D721Med (cell line): ENCODE measurements around the gene G3BP1.

Experiments used
- DNase-seq: peaks from one replicate; pipeline ENCODE4 v3.0.0; 2011; ENCODE audit warnings: low spot score; ENCODE audit not compliant: insufficient read length
- FAIRE-seq: peaks from 2 replicates; lab custom pipeline; 2011; peaks lifted over from hg19 to GRCh38; lab: Jason Lieb, UNC
- TF ChIP-seq, protein P1 (sequence below): IDR thresholded peaks from 2 replicates; pipeline ENCODE4 v1.5.1; 2012; ENCODE audit warnings: mild to moderate bottlenecking, control low read depth; ENCODE audit not compliant: insufficient read depth; ENCODE audit errors: missing control alignments

G3BP1 gene

DNA sequence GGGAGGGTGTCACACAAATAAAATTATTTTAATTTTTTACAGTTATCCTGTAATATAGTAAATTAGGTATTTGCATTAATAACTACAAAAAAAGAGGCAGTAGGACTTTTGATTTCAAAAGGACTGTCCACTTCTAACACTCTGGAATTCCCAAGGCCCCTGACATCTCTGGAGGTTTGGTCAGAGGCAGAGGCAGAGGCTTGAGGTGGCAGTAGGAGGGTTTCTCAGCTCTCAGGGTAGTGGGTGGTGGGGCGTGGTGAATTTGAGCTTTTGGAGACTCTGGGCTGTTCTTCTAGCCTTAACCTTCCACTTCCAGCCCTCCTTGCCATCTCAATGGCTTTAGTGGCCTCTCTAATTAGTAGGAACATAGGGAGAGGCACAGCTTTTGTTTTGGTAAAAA, 36.1 kb upstream of the G3BP1 start:
- no peak for FAIRE-seq
- TF ChIP-seq, protein P1, sequence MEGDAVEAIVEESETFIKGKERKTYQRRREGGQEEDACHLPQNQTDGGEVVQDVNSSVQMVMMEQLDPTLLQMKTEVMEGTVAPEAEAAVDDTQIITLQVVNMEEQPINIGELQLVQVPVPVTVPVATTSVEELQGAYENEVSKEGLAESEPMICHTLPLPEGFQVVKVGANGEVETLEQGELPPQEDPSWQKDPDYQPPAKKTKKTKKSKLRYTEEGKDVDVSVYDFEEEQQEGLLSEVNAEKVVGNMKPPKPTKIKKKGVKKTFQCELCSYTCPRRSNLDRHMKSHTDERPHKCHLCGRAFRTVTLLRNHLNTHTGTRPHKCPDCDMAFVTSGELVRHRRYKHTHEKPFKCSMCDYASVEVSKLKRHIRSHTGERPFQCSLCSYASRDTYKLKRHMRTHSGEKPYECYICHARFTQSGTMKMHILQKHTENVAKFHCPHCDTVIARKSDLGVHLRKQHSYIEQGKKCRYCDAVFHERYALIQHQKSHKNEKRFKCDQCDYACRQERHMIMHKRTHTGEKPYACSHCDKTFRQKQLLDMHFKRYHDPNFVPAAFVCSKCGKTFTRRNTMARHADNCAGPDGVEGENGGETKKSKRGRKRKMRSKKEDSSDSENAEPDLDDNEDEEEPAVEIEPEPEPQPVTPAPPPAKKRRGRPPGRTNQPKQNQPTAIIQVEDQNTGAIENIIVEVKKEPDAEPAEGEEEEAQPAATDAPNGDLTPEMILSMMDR, result no peak
- no peak for DNase-seq

DNA sequence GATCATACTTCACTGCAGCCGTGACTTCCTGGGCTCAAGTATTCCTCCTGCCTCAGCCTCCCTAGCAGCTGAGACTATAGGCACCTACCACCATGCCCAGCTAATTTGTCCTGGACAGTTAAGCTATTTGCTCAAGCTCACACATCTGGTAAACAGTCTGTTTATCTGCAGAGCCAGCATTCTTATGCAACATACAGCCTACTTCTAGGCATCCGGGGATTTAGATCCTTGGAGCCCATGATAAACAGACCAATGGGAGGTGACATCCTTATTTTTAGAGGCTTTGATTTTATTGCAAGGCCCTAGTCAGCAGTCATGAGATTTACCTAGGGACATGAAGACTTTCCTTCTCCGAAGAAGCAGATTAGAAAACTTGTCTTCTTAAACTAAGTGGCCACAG, 34.3 kb upstream of the G3BP1 start:
- no peak for DNase-seq
- TF ChIP-seq, protein P1, result no peak
- FAIRE-seq, result no peak

GRCh38 chr5:151738125-151738848, 33.5 kb upstream of the G3BP1 start:
- FAIRE-seq, result no peak
- no peak for DNase-seq
- TF ChIP-seq, protein P1, result no peak

DNA sequence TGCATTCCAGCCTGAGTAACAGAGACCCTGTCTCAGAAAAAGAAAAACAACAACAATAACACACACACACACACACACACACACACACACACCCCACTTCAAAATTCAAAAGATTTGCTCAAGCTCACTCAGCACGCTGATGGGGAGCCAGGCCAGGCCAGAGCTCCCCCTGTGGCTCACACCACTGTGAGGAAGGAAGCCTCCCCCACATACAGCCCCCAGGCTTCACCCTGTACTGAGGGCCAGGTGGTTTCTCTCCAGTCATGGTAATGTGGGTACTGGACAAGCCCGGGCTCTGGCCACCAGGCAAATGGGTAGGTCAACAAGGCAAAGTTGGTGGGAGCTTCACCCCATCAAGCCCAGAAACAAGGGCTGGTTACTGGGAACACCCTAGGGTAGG, 32.4 kb upstream of the G3BP1 start:
- DNase-seq, result no peak
- TF ChIP-seq, protein P1, result no peak

DNA sequence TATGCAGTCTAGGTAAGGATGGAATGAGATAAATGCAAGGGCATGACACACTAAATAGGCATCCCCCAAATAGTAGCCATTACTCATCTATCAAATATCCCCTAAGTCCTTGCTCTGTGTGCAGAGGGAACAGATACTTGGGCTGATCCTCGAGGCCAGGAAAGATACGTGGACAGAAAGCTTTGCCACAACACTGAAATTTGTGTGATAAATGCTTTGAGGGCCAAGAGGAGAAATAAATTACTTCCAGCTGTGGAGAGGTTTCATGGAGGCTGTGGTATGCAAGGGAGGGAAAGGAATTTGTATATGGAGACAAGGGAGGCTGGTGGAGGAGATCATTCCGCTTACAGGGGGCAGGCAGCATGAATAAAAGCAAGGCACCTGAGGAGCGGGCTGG, 31.8 kb upstream of the G3BP1 start:
- DNase-seq, result no peak
- TF ChIP-seq, protein P1, result no peak
- FAIRE-seq, result no peak

More for the DNA sequence above, 32.4 kb upstream of the G3BP1 start:
- no peak for FAIRE-seq

- TF ChIP-seq, protein P1, result peak; percentile 65
- peak; percentile 46 for DNase-seq
- no peak for FAIRE-seq
Measured at GRCh38 chr5:151740336-151740942, 31.3 kb upstream of the G3BP1 start.

GRCh38 chr5:151740958-151741373, 30.8 kb upstream of the G3BP1 start:
- TF ChIP-seq, protein P1, result no peak
- FAIRE-seq (no peak), DNase-seq (no peak)
